CD4-positive, CD25-positive, alpha-beta regulatory T cell (primary cell): ENCODE data around the gene FAF2. TPM values are rescaled to one million over a fixed set of nuclear protein-coding genes. Genes with fewer than 3 reads are reported as not detected.

ENCODE experiments used
- ATAC-seq, 2 donors: fragments of 150-1000 bp; cut with Tn5 transposase; one replicate each; pipeline ENCODE4 v1.10.0; 2021; ENCODE audit warnings: low read depth in 2 of 2, moderate number of reproducible peaks in 2 of 2, moderate library complexity in 1 of 2
- DNase-seq, 3 donors: peaks; one replicate each; pipeline versions ENCODE4 v3.0.0 to v3.0.0-alpha.2; 2012 to 2022; ENCODE audit warnings: mixed read lengths in 1 of 3
- H3K27ac ChIP-seq: one replicate; pipeline ENCODE4 v1.7.0; 2013; ENCODE audit warnings: mild to moderate bottlenecking, low read length; ENCODE audit not compliant: insufficient read depth, poor library complexity, severe bottlenecking
- H3K27me3 ChIP-seq: one replicate; pipeline ENCODE4 v1.7.0; 2013; ENCODE audit warnings: low read length; ENCODE audit not compliant: control insufficient read depth, insufficient read depth
- H3K36me3 ChIP-seq: one replicate; pipeline ENCODE4 v1.7.0; 2013; ENCODE audit warnings: mild to moderate bottlenecking, low read length, moderate library complexity; ENCODE audit not compliant: control insufficient read depth, insufficient read depth
- H3K4me1 ChIP-seq: 2 replicates; pipeline ENCODE4 v1.7.0; 2013; ENCODE audit warnings: mild to moderate bottlenecking, low read length; ENCODE audit not compliant: insufficient read depth, control insufficient read depth, poor library complexity, severe bottlenecking
- H3K4me3 ChIP-seq: one replicate; pipeline ENCODE4 v1.7.0; 2013; ENCODE audit warnings: low read depth, mild to moderate bottlenecking, low read length, moderate library complexity
- H3K9me3 ChIP-seq, 2 experiments: 1 replicate in 1 of 2; 2 replicates in 1 of 2; pipeline ENCODE4 v1.7.0; 2013; ENCODE audit warnings: low read length in 2 of 2, mild to moderate bottlenecking in 1 of 2, moderate library complexity in 1 of 2; ENCODE audit not compliant: control insufficient read depth in 2 of 2
- H3K27ac Mint-ChIP-seq, 3 donors: one replicate each; pipeline ENCODE4 v1.8.0; 2020 to 2022; ENCODE audit warnings: mild to moderate bottlenecking in 3 of 3, mixed read lengths in 3 of 3, moderate library complexity in 2 of 3
- H3K27me3 Mint-ChIP-seq: one replicate; pipeline ENCODE4 v1.8.0; 2022; ENCODE audit warnings: mild to moderate bottlenecking, mixed read lengths
- H3K36me3 Mint-ChIP-seq: one replicate; pipeline ENCODE4 v1.8.0; 2020; ENCODE audit warnings: mixed read lengths
- H3K4me1 Mint-ChIP-seq, 4 donors: one replicate each; pipeline ENCODE4 v1.8.0; 2020 to 2022; ENCODE audit warnings: mixed read lengths in 4 of 4, mild to moderate bottlenecking in 1 of 4
- H3K4me3 Mint-ChIP-seq, 4 donors: one replicate each; pipeline ENCODE4 v1.8.0; 2020 to 2022; ENCODE audit warnings: mild to moderate bottlenecking in 4 of 4, mixed read lengths in 4 of 4, moderate library complexity in 3 of 4
- H3K9me3 Mint-ChIP-seq, 7 donors: one replicate each; pipeline ENCODE4 v1.8.0; 2020 to 2022; ENCODE audit warnings: mixed read lengths in 7 of 7, mild to moderate bottlenecking in 3 of 7, moderate library complexity in 2 of 7
- polyA plus RNA-seq, 4 donors: library from polyadenylated mRNA; unstranded; fragments of 300-500 nt; fragmentation: Illumina TruSeq; gene quantifications; one replicate each; pipeline ENCODE4 v1.2.3, GENCODE V29; 2021
- total RNA-seq: library from RNA; stranded (reverse); gene quantifications from one replicate; pipeline ENCODE4 v1.2.3, GENCODE V29; 2022

The FAF2 gene
- total and polyA plus RNA-seq, 5 donors from 2014 or later, result 8.8 to 31.8 (median 14.4) TPM

DNA sequence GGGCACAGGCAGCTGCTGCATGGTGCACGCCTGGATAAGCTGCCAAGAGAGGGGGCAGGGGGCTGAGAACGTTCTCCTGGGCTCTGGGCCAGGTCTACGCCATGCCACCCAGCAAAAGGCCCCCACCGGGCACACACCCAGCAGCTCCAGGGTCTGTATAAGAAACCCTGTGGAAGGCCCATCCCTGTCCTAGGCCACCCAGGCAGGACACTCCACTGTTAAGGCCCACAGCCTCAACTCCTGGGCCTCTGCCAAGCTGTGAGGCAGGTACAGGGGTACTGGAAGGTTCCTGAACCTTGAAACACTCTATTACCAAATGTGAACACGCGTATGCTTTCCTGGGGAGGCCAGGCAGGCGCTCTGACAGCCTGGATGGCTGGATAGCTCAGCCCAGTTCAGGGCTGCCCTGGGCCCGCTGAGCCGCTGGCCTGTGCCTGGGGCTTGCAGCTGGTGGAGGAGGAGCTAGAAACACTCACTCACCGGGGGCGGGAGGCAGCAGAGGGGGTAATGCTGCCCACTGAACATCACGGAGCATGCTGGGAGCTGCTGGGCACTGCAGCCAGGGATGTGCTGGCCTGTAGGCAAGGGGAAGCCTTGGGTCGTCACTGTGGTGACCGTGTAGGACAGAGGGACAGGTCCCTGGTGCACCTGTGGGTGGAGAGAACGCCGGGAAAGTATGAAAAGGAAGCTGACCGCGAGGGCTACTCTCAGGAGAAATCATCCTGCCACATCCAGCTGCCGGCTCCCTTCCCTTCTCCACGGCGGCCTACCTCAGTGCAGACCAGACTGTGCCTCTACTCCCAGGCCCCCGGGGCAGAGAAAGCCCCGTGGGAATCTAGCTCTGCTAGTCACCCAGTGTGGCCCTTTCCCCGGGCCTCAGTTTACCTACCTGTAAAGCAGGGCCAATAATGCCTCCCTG lies 83.1 kb downstream of the FAF2 start:
- no peaks in the 10 kb centered on the region for H3K27me3 ChIP-seq
- H3K27ac ChIP-seq, result peak overlapping the region; percentile 100
- DNase-seq (no peak), ATAC-seq (no peak)
- H3K4me1 ChIP-seq, result peaks cover 76% of the 10 kb centered on the region
- peak overlapping the region; percentile 44 for H3K4me3 ChIP-seq
- peaks cover 40% of the 10 kb centered on the region for H3K36me3 ChIP-seq
- Mint-ChIP-seq H3K36me3 (peaks cover 31% of the 10 kb centered on the region), H3K4me1 (peaks cover 11 to 55% (median 31%) of the 10 kb centered on the region in 4 donors), H3K27me3 (peaks cover 8% of the 10 kb centered on the region), H3K9me3 (peaks cover 0 to 2% (median 0%) of the 10 kb centered on the region in 7 donors), H3K4me3 (peak overlapping the region; percentile 75 to 92 (median 78)), H3K27ac (peak overlapping the region in 2 of 3 donors; percentile 73 to 94)
- H3K9me3 ChIP-seq, result no peaks in the 10 kb centered on the region

DNA sequence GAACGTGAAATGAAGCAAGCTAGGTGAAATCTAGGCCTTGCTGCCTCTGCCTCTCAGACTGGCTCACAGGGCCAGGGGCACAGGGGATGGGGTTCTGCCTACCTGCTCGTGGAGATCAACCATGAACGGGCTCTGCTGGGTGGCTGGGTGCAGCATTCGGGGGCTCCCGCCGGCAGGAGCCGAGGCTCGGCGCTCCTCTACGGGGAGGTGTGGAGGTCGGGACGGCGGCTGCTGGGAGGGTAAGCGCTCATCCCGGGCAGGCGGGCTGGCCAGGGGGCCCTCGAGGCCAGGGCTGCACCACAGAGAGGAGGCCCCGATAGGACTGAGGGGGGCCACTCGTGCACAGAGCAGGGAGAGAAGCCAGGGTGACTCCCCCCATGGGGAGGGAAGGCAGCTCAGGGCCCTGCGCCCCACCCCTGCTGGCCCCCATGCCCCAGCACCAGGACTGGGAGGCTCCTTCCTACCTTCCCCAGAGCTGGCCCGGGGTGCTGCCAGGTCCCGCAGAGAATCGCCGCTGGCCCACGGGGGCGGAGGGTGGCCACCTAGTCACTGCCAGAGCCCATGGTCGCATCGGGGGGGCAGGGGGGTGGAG lies 83.8 kb downstream of the FAF2 start:
- Mint-ChIP-seq H3K27me3 (peaks cover 8% of the 10 kb centered on the region), H3K36me3 (peaks cover 31% of the 10 kb centered on the region), H3K4me1 (peaks cover 11 to 55% (median 31%) of the 10 kb centered on the region in 4 donors), H3K27ac (peak overlapping the region in 1 of 3 donors; percentile 94), H3K4me3 (peak overlapping the region in 3 of 4 donors; percentile 76 to 92 (median 81)), H3K9me3 (peaks cover 0 to 2% (median 0%) of the 10 kb centered on the region in 7 donors)
- peaks cover 78% of the 10 kb centered on the region for H3K4me1 ChIP-seq
- peak overlapping the region; percentile 100 for H3K27ac ChIP-seq
- no peak overlapping the region for H3K4me3 ChIP-seq
- peaks cover 40% of the 10 kb centered on the region for H3K36me3 ChIP-seq
- no peaks in the 10 kb centered on the region for H3K27me3 ChIP-seq
- H3K9me3 ChIP-seq, result no peaks in the 10 kb centered on the region
- DNase-seq (no peak), ATAC-seq (no peak)

DNA sequence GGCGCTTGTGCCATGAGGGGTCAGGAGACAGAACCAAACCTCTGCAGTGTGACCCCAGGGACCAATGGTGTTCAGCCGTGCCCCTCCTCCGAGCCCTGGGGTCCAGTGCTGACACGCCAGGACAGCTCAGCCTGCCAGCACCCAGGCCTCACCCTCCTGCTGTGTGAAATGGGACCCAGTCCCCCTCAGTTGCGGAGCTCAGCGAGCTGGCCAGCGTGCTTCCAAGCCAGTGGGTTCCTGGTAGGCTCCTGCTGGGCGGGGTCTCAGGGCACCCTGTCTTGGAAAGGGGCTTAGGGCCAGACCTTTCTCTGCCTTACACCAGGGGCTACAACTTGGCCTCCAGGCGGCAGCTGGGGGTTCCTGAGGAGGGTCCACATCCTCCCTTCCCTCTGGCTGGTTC lies 84.6 kb downstream of the FAF2 start:
- H3K9me3 Mint-ChIP-seq, result peaks cover 0 to 2% (median 0%) of the 10 kb centered on the region in 7 donors
- peaks cover 12% of the 10 kb centered on the region for H3K27me3 Mint-ChIP-seq
- peak overlapping the region; percentile 93 to 98 (median 98) for H3K4me3 Mint-ChIP-seq
- H3K36me3 Mint-ChIP-seq, result peaks cover 31% of the 10 kb centered on the region
- DNase-seq (no peak), ATAC-seq (no peak)
- peaks cover 11 to 53% (median 31%) of the 10 kb centered on the region in 4 donors for H3K4me1 Mint-ChIP-seq
- Histone ChIP-seq H3K27me3 (no peaks in the 10 kb centered on the region), H3K4me3 (peak overlapping the region; percentile 86), H3K9me3 (no peaks in the 10 kb centered on the region), H3K4me1 (peaks cover 78% of the 10 kb centered on the region), H3K36me3 (peaks cover 33% of the 10 kb centered on the region), H3K27ac (peak overlapping the region; percentile 100)
- H3K27ac Mint-ChIP-seq, result peak overlapping the region; percentile 95 to 100 (median 98)

DNA sequence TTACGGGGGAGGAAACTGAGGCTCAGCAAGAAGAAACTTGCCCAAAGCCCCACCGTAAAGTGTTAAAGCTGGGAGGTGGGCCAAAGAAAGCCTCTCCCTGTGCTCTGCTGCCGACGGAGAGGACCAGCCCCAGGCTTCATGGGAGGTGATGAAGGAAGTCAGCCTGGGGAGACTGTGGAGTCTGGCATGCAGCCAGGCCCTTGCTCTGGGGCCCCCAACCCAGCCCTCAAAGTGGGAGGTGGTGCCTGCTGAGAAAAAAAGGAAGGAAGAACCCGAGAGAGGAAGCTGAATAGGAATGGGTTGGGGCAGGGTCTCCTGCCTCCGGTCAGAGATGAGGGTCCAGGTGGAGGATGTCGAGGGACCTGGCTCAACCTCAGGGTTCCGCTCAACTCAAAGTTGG lies 85.2 kb downstream of the FAF2 start:
- Mint-ChIP-seq H3K9me3 (peaks cover 0 to 2% (median 0%) of the 10 kb centered on the region in 7 donors), H3K27me3 (peaks cover 12% of the 10 kb centered on the region), H3K27ac (peak overlapping the region; percentile 95 to 100 (median 98)), H3K4me3 (peak overlapping the region; percentile 93 to 98 (median 98)), H3K36me3 (peaks cover 27% of the 10 kb centered on the region), H3K4me1 (peaks cover 11 to 53% (median 37%) of the 10 kb centered on the region in 4 donors)
- peaks cover 81% of the 10 kb centered on the region for H3K4me1 ChIP-seq
- H3K9me3 ChIP-seq, result no peaks in the 10 kb centered on the region
- H3K4me3 ChIP-seq, result peak overlapping the region; percentile 86
- peak overlapping the region; percentile 100 for H3K27ac ChIP-seq
- H3K36me3 ChIP-seq, result peaks cover 28% of the 10 kb centered on the region
- ATAC-seq (no peak), DNase-seq (peak in 1 of 3 donors; percentile 24)
- no peaks in the 10 kb centered on the region for H3K27me3 ChIP-seq

DNA sequence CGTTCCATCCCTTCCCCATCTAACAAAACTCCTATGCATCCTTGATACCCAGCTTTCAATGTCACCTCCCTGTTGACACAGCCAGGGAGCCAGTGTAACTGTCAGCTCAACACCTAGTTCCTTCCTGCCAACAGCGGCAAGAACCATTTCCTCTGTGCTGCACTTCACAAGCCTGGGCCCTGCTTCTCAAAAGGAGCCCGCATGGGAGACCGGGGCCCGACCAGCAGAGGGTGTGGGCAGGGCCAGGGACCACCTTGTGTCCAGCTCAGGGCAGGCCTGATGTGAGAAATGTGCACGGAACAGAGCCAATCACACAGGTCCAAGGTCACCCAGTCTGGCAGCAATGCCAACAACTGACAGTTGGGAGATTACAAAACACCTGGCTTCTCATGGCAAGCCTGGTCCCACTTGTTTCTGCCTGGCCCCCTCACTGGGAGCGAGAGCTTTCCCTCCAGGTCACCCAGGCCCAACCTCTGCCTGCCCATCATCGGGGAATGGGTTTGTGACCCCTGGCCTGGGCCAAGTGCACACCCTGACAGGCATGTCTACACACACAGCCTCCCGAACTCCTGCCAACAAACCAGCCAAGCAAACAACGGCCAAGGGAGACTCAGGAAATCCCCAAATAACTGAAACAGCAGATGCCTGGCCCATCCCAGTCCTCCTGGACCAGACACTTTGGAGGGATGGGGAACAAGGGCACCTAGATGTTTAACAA lies 85.9 kb downstream of the FAF2 start:
- Mint-ChIP-seq H3K9me3 (peaks cover 0 to 2% (median 0%) of the 10 kb centered on the region in 7 donors), H3K36me3 (peaks cover 27% of the 10 kb centered on the region), H3K27me3 (peaks cover 12% of the 10 kb centered on the region), H3K4me1 (peaks cover 11 to 58% (median 43%) of the 10 kb centered on the region in 4 donors), H3K27ac (peak overlapping the region; percentile 95 to 100 (median 98)), H3K4me3 (peak overlapping the region; percentile 93 to 98 (median 98))
- Histone ChIP-seq H3K9me3 (no peaks in the 10 kb centered on the region), H3K4me1 (peaks cover 82% of the 10 kb centered on the region), H3K27me3 (no peaks in the 10 kb centered on the region), H3K27ac (peak overlapping the region; percentile 100), H3K4me3 (peak overlapping the region; percentile 86), H3K36me3 (peaks cover 21% of the 10 kb centered on the region)
- ATAC-seq, result peak; percentile 8 to 12
- peak in 2 of 3 donors; percentile 65 to 86 for DNase-seq

DNA sequence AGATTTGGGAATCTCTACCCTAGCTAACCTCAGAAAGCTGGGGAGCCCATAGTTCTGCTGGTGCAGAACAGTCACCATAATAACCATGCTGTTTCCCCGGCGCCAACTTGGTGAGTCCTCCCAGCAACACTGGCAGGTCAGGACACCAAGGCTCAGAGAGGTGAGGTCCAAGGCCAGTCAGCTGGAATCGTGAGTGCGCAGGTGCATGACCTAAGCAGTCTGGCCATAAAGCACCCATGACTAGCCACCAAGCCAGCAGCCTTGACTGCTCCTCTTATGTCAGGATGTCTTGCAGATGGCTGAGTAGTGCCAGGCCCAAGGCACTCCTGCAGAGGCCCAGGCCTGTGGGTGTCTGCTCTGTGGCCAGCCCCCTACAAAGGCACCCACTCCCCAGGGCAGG lies 86.5 kb downstream of the FAF2 start:
- Histone ChIP-seq H3K27me3 (no peaks in the 10 kb centered on the region), H3K27ac (peak overlapping the region; percentile 100), H3K36me3 (peaks cover 16% of the 10 kb centered on the region), H3K4me1 (peaks cover 82% of the 10 kb centered on the region), H3K9me3 (no peaks in the 10 kb centered on the region), H3K4me3 (peak overlapping the region; percentile 86)
- peak overlapping the region; percentile 93 to 98 (median 98) for H3K4me3 Mint-ChIP-seq
- H3K9me3 Mint-ChIP-seq, result peaks cover 0 to 2% (median 0%) of the 10 kb centered on the region in 7 donors
- peaks cover 12% of the 10 kb centered on the region for H3K27me3 Mint-ChIP-seq
- H3K4me1 Mint-ChIP-seq, result peaks cover 11 to 56% (median 43%) of the 10 kb centered on the region in 4 donors
- peaks cover 26% of the 10 kb centered on the region for H3K36me3 Mint-ChIP-seq
- peak overlapping the region; percentile 98 to 100 (median 98) for H3K27ac Mint-ChIP-seq
- DNase-seq (peak in 1 of 3 donors; percentile 44), ATAC-seq (no peak)

DNA sequence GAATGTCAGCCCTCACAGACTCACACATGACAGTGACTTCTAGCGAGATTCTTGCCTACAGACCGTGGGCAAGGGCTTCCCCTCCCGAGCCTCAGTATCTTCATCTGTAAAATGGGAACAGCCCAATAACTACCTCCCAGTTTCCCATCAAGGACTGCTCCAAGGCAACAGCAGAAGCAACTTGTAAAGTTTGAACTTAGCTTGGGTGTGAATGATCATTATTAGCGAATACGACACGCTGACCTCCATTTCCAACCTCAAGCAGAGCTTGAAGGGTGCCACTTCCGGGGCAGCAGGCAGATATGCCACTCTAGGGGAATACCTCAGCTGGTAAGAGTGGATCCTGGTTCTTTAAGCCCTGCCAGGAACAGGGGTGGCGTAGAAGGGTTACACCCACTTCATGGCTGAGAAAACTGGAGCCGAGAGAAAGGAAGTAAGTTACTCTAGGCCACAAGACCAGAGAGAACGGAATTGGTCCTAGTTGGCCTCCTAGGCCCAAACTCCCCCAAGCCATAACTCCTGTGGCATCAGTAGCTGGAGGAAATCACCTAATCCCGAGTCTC lies 87.0 kb downstream of the FAF2 start:
- ATAC-seq (no peak), DNase-seq (peak; percentile 34 to 79 (median 40))
- Histone ChIP-seq H3K36me3 (peaks cover 14% of the 10 kb centered on the region), H3K4me3 (peak overlapping the region; percentile 86), H3K27me3 (no peaks in the 10 kb centered on the region), H3K27ac (peak overlapping the region; percentile 100), H3K4me1 (peaks cover 83% of the 10 kb centered on the region), H3K9me3 (no peaks in the 10 kb centered on the region)
- peak overlapping the region; percentile 93 to 98 (median 98) for H3K4me3 Mint-ChIP-seq
- H3K27me3 Mint-ChIP-seq, result peaks cover 12% of the 10 kb centered on the region
- H3K4me1 Mint-ChIP-seq, result peaks cover 11 to 59% (median 44%) of the 10 kb centered on the region in 4 donors
- peak overlapping the region; percentile 98 to 100 (median 98) for H3K27ac Mint-ChIP-seq
- H3K36me3 Mint-ChIP-seq, result peaks cover 23% of the 10 kb centered on the region
- peaks cover 0 to 2% (median 0%) of the 10 kb centered on the region in 7 donors for H3K9me3 Mint-ChIP-seq
